Right lobe of liver (tissue), 4 donors: ENCODE data around the gene TTC9B.

Experiments used
- CTCF ChIP-seq, 4 donors: fragments of 200-600 bp in 3 of 4; fragments of 450-650 bp in 1 of 4; IDR thresholded peaks; one replicate each; pipeline versions ENCODE4 v1.5.1 to v1.8.0; 2016 to 2022; ENCODE audit warnings: antibody characterized with exemption in 4 of 4, mild to moderate bottlenecking in 2 of 4
- POLR2A ChIP-seq: fragments of 450-650 bp; IDR thresholded peaks from one replicate; pipeline ENCODE4 v1.6.1; 2017; ENCODE audit warnings: antibody characterized with exemption, mild to moderate bottlenecking
- donor health status: DM: no; HTN: no; CAD: no.
- donor health status: DM: no; HTN: no; CAD: no.
- donor health status: DM: no; HTN: yes; CAD: no.

- no peak for TF ChIP-seq POLR2A
- TF ChIP-seq CTCF (IDR thresholded peaks at IDR 0.05), result no peak
Observed at GRCh38 chr19:40174092-40174491, 44.1 kb downstream of the TTC9B start.
